HepG2 (cell line): ENCODE results near the gene CAPN9. TPM values are rescaled to one million over a fixed set of nuclear protein-coding genes. Genes with fewer than 3 reads are reported as not detected.
A peak's percentile ranks its signal among the peaks of the same experiment; 100 is the strongest.

Experiments used
- ADNP ChIP-seq: sonication (generic); formaldehyde crosslinking; IDR thresholded peaks from 2 replicates; pipeline ENCODE4 v1.4.0; 2020; ENCODE audit warnings: missing genetic modification reagents
- ATRX ChIP-seq: sonication (generic); formaldehyde crosslinking; IDR thresholded peaks from 2 replicates; pipeline ENCODE4 v1.4.0; 2020; ENCODE audit warnings: missing genetic modification reagents, borderline replicate concordance
- ELK4 ChIP-seq: sonication (generic); formaldehyde crosslinking; IDR thresholded peaks from 2 replicates; pipeline ENCODE4 v1.9.0; 2021; ENCODE audit warnings: missing genetic modification reagents, borderline replicate concordance
- FOXA3 ChIP-seq: IDR thresholded peaks from 2 replicates; pipeline ENCODE4 v1.6.1; 2016; ENCODE audit warnings: missing genetic modification reagents, missing compliant biosample characterization
- FOXP1 ChIP-seq, 2 experiments: fragments of 450-650 bp in 1 of 2; IDR thresholded peaks; 2 replicates each; pipeline ENCODE4 v1.6.1; 2017 to 2018; ENCODE audit warnings: antibody characterized with exemption in 1 of 2
- HDAC6 ChIP-seq: fragments of 200-600 bp; sonication (generic); IDR thresholded peaks from 2 replicates; pipeline ENCODE4 v1.7.0; 2017; ENCODE audit warnings: mild to moderate bottlenecking, antibody characterized with exemption, low read length, low read depth
- MED1 ChIP-seq: sonication (generic); formaldehyde crosslinking; IDR thresholded peaks from 2 replicates; pipeline ENCODE4 v1.4.0; 2020; ENCODE audit warnings: missing genetic modification reagents
- PRDM15 ChIP-seq: sonication (generic); formaldehyde crosslinking; IDR thresholded peaks from 2 replicates; pipeline ENCODE4 v1.4.0; 2020; ENCODE audit warnings: missing genetic modification reagents
- REST ChIP-seq, 2 experiments: IDR thresholded peaks; 2 replicates each; pipeline ENCODE4 v1.6.1; 2011 to 2012; ENCODE audit warnings: low read length in 2 of 2, borderline replicate concordance in 1 of 2, low read depth in 1 of 2, mild to moderate bottlenecking in 1 of 2, moderate library complexity in 1 of 2
- THYN1 ChIP-seq: sonication (generic); formaldehyde crosslinking; IDR thresholded peaks from 2 replicates; pipeline ENCODE4 v1.8.1; 2023; ENCODE audit warnings: low read depth, mild to moderate bottlenecking, moderate library complexity, missing genetic modification reagents, borderline replicate concordance
- TSC22D2 ChIP-seq: sonication (generic); formaldehyde crosslinking; IDR thresholded peaks from 2 replicates; pipeline ENCODE4 v1.5.1; 2020; ENCODE audit warnings: missing genetic modification reagents, mild to moderate bottlenecking, borderline replicate concordance
- ZFP91 ChIP-seq: sonication (generic); formaldehyde crosslinking; IDR thresholded peaks from 2 replicates; pipeline ENCODE4 v1.9.0; 2022; ENCODE audit warnings: missing genetic modification reagents, mild to moderate bottlenecking, borderline replicate concordance
- ZMYM4 ChIP-seq: sonication (generic); formaldehyde crosslinking; IDR thresholded peaks from 2 replicates; pipeline ENCODE4 v1.8.1; 2023; ENCODE audit warnings: mild to moderate bottlenecking, missing genetic modification reagents
- ZNF18 ChIP-seq: sonication (generic); formaldehyde crosslinking; IDR thresholded peaks from 2 replicates; pipeline ENCODE4 v1.8.0; 2022; ENCODE audit warnings: mild to moderate bottlenecking, missing genetic modification reagents; ENCODE audit not compliant: insufficient replicate concordance
- ZSCAN31 ChIP-seq: sonication (generic); formaldehyde crosslinking; IDR thresholded peaks from 2 replicates; pipeline ENCODE4 v1.5.0; 2020; ENCODE audit warnings: low read depth, mild to moderate bottlenecking, missing genetic modification reagents
- polyA plus RNA-seq, 8 experiments: library from polyadenylated mRNA; depleted of rRNA in 3 of 8; stranded (reverse) in 7 of 8; unstranded in 1 of 8; fragments of >200 nt; fragmentation: Illumina TruSeq in 4 of 8; extraction: Trizol in 4 of 8; gene quantifications; 2 replicates each; pipeline versions ENCODE4 v1.2.1 to v1.2.3, GENCODE V29; 2011 to 2016; ENCODE audit warnings: low read depth in 4 of 8, missing spikeins in 1 of 8, mixed read lengths in 1 of 8; ENCODE audit not compliant: insufficient read depth in 1 of 8
- total RNA-seq, 5 experiments: library from RNA; depleted of rRNA; stranded (reverse); fragments of >200 nt; fragmentation: Illumina TruSeq; extraction: Trizol; gene quantifications; 2 replicates each; pipeline ENCODE4 v1.2.3, GENCODE V29; 2016; ENCODE audit warnings: low read depth in 1 of 5

Gene CAPN9
- total and polyA plus RNA-seq, 2 of the 13 experiments (the other 11 are each of a cell fraction or from before 2014, with no cell fraction given) = 0.04 to 0.31 TPM

- TF ChIP-seq ZNF18 (CRISPR knock-in tag) = peak; percentile 88
- no peak for TF ChIP-seq FOXP1 (IDR thresholded peaks at IDR 0.05)
- TF ChIP-seq FOXP1 (CRISPR knock-in tag; IDR thresholded peaks at IDR 0.05) = peak; percentile 89
- TF ChIP-seq ELK4 (CRISPR knock-in tag) = no peak
- TF ChIP-seq TSC22D2 (CRISPR knock-in tag) = peak; percentile 81; the same call in 1 of the 2 replicates
- TF ChIP-seq THYN1 = peak; percentile 89; the same call in 1 of the 2 replicates
- peak; percentile 97 for TF ChIP-seq MED1
- peak; percentile 88 for TF ChIP-seq FOXA3 (CRISPR knock-in tag)
- peak; percentile 91 for TF ChIP-seq ZMYM4 (CRISPR knock-in tag)
- TF ChIP-seq REST (IDR thresholded peaks at IDR 0.05; ENCODE audit: borderline replicate concordance in 1 of 2, low read depth in 1 of 2, low read length in 2 of 2) = peak in 1 of 2 experiments; percentile 57; a peak in 1 of 4 replicates
- no peak for TF ChIP-seq ADNP (CRISPR knock-in tag)
- TF ChIP-seq ZFP91 (CRISPR knock-in tag) = peak; percentile 96
- 0 out of 2 replicates have a peak, but pooled peaks have one; percentile 12 for TF ChIP-seq PRDM15 (CRISPR knock-in tag)
- TF ChIP-seq ATRX (CRISPR knock-in tag) = no peak
- TF ChIP-seq HDAC6 = no peak
- TF ChIP-seq ZSCAN31 (CRISPR knock-in tag) = peak; percentile 87; the same call in 1 of the 2 replicates
Measured at GRCh38 chr1:230713915-230714764, 33.0 kb upstream of the CAPN9 start, which contains the start of gene AGT (continued).
